GM18505 (cell line): ENCODE data around the gene CTSO.
"Not testable (repeated sequence)": the region's sequence is repeated elsewhere in the genome, so short reads cannot be mapped to it uniquely, and the experiment has no call there.

ENCODE experiments used
- ATAC-seq: cut with Tn5 transposase; IDR thresholded peaks from one replicate; pipeline ENCODE4 v1.9.1; 2021; ENCODE audit not compliant: unreplicated experiment
- POLR2A ChIP-seq: IDR thresholded peaks from 4 replicates; pipeline ENCODE4 v1.6.1; 2011; ENCODE audit warnings: borderline replicate concordance; ENCODE audit not compliant: insufficient read depth, insufficient read length; ENCODE audit errors: extremely low read depth

CTSO gene

DNA sequence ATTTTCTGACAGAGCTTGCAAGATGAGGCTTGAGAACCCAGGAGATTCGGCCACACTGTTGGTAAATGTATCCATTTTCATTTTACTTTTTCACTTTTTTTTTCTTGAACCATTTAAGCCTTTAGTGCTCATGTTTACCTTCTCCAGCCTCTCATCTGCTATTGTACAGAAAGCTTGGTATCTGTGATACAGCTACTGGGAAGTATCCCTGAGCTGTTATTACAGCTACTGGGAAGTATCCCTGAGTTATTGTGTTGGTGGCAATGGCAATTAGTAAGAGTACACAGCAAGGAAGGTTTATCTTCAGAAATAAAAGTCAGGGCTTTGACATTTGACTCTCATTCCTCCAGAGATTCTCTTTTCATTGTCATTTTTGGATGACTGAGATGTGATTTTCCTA is 11.8 kb downstream of the CTSO start:
- no peak for ATAC-seq
- no peak for TF ChIP-seq POLR2A

DNA sequence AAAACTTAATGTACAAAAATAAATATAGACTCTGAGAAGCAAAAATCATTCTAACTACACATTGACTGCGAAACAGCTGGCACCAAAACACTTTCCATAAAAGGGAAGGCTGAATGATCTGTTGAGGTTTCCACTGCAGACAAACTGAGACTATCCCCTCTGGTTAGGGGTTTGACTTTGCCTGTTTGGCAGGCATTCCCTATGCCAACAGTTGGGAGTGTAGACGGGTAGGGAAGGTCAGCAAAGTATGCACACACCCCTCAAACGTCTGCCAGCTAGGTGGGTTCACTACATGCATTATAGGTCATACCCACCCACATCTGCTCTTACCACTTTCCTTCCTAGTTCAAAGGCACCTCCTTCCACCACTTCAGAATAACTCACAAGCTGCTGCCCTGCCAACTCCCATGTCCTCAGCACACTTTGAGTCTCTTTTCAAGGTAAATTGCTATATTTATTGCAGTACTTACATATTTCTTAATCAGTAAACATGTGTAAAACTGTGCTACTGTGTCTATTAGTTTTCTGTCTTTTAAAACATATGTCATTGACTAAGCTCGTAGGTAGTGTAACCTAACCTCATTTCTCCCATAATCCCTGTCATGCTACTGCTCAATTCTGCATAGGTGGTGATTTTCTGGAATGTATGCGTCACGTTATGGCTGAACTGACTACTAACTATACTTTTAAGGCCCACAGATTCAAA is 12.4 kb downstream of the CTSO start:
- ATAC-seq: no peak
- TF ChIP-seq POLR2A: no peak

DNA sequence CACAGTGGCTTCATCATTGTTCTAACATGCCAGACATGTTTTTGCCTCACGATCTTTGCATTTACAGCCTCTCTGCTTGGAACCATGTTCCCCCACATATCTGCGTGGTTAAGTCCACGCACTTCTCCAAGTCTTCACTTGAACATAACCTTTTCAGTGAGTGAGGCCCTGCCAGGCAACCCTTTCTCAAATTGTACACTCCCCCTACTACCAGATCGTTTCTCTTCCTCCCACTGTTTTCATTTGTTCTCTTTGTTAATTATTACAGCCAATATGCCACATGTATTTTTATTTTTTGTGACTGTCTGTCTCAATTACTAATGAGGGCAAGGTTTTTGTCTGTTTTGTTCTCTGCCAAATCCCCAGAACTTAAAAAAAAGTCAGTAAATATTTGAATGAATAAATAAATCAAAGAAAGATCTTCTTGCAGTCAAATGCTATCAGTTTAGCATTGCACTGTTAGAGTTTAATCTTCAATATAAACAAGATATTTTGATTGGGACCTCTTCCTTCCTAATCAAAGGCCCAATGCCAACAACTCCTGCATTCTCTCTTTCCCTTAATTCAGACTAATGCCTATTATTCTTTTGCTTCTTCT is 18.2 kb downstream of the CTSO start:
- no peak for TF ChIP-seq POLR2A
- ATAC-seq: no peak

DNA sequence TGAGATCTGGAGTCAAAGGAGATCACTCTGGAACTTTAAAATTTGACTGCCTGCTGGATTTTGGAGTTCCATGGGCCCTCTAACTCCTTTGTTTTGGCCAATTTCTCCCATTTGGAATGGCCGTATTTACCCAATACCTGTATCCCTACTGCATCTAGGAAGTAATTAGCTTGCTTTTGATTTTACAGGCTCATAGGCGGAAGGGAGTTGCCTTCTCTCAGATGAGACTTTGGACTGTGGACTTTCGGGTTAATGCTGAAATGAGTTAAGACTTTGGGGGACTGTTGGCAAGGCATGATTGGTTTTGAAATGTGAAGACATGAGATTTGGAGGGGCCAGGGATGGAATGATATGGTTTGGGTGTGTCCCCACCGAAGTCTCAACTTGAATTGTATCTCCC is 19.0 kb downstream of the CTSO start:
- ATAC-seq: not testable (repeated sequence)

DNA sequence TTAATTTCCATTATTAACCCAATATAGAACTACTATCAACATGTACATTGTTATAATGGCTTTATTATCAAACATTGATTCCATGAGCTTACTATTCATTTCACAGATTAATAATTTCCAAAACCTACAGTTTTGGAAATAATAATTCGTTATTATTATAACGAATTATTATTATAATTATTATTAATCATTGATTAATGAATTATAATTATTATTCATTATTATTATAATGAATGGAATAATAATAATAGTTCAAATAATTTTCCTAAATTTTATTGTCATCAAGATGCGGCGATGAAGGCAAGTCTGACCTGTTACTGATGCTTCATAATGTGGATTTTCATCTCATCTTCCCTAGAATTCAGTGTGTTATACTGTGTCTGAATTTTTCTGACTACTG is 22.0 kb downstream of the CTSO start:
- ATAC-seq: no peak
- no peak for TF ChIP-seq POLR2A

DNA sequence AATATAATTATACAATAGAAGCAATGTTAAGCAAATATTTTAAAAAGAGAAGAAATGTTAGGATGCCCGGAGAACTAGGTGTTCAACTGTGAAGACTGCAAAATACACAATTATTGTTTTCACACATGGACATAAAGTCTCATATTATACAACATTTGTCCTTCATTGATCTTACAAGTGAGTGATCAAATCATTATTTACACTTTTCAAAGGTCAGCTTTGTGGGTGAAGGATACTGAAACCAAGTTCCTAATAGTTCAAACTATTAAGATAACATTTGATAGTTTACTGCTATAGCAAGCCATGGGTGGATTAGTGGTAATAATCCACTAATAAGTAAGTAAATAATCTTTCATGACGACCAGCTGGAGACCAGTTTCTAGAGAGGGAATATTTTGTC is 23.3 kb downstream of the CTSO start:
- TF ChIP-seq POLR2A: no peak
- ATAC-seq: no peak

DNA sequence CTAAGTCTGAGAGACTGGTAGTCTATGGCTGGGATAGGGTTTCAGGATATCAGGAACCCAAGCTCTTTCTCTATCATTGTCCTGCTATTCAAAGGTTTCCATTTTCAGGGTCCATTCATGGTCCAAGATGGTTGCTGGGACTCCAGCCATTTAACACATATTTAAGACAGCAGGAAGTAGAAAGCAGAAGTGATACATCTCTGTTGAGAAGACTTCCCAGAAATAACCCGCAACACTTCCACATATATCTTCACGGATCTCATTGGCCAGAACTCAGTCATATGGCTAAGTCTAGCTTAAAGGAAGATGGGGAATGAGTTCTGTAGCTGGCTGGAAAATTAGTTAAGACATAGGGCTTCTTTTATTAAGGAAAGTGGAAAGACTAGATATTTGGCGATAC is 23.8 kb downstream of the CTSO start:
- no peak for TF ChIP-seq POLR2A
- no peak for ATAC-seq

DNA sequence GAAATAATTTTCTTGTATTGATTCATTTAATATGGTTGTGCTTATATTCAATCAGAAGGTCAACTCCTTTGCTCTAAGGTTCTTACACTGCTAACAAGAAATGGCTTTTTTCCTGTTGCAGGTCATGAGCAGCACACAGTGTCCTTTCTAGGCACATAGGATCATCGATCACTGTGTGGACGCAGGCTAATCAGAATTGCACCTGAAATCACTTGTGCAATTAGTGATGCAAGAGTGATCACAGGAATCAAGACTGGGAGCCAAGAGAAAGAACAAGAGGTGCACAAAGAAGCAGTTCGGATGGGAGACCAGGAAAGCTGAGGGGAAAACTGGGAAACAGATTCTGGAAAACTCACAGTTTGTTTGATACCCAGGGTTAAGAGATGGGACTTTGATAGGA is 29.0 kb downstream of the CTSO start:
- TF ChIP-seq POLR2A: no peak
- no peak for ATAC-seq

DNA sequence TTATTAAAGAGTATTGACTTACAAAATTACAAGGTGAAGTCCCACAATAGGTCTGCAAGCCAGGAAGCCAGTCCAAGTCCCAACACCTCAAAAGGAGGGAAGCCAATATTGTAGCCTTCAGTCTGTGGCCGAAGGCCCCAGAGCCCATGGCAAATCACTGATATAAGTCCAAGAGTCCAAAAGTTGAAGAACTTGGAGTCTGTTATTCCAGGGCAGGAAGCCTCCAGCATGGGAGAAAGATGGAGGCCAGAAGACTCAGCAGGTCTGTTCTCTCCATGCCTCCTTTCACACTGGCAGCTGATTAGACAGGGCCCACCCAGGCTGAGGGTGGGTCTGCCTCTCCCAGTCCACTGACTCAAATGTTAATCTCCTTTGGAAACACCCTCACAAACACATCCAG is 32.1 kb downstream of the CTSO start:
- no peak for ATAC-seq
- no peak for TF ChIP-seq POLR2A

DNA sequence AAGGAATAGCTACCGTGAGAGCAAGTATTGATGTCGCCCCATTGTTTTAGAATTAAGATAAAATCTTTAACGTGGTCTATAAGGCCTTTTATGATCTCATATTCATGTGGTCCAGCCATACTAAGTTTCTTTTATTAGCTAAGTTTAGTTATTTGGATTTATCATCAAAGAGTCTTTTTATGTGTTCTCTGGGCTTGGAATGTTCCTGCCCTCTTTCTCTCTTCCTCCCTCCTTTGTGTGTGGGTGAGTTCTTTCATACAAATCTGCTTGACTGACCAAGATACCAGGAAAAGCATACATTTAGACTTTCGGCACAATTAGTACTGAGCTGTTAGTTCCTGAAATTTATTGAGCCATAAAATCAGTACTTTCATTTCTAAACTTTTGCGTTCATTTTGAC is 38.9 kb downstream of the CTSO start:
- no peak for TF ChIP-seq POLR2A
- no peak for ATAC-seq

DNA sequence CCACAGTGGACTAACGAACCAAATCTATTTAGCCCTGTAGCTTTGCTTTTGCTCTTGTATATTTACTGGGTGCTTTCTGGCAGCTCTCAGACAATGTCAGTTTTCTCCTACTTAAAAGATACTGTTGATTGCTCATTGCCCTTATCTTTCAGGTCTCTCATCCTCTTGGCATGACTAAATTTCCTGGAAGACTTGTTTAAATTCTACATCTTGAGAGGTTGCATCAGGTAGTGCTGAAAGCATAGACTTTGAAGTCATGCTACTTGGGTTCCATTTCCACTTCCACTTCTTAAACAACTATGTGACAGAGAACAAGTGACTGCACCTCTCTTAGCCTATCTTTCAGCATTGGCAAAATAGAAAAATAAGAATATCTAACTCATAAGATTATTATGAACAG is 41.8 kb downstream of the CTSO start:
- no peak for TF ChIP-seq POLR2A
- no peak for ATAC-seq

DNA sequence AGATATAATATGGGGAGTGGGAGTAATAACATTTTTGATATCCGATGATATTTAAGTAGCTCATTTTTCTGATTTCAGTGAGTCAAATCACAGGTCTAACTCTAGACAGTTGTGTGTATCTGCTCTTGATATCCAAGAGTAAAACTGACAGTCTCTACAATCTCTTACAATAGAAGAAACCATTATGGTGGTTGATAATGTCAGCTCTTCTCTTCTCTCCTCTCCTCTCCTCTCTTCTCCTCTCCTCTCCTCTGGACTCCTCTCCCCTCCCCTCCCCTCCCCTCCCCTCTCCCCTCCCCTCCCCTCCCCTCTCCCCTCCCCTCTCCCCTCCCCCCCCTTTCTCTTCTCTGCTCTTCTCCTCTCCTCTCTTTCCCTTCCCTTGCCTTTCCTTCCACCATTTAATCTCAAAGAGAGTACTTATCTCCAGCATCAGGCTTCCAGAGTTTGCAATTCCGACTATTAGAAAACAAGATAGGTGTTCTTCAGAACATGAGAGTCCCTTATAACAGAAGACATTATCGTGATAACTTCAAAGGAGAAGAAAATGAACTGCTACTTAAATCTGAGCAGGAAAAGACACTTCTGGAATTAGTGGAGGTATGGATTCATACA is 43.9 kb downstream of the CTSO start:
- ATAC-seq: no peak
- no peak for TF ChIP-seq POLR2A

DNA sequence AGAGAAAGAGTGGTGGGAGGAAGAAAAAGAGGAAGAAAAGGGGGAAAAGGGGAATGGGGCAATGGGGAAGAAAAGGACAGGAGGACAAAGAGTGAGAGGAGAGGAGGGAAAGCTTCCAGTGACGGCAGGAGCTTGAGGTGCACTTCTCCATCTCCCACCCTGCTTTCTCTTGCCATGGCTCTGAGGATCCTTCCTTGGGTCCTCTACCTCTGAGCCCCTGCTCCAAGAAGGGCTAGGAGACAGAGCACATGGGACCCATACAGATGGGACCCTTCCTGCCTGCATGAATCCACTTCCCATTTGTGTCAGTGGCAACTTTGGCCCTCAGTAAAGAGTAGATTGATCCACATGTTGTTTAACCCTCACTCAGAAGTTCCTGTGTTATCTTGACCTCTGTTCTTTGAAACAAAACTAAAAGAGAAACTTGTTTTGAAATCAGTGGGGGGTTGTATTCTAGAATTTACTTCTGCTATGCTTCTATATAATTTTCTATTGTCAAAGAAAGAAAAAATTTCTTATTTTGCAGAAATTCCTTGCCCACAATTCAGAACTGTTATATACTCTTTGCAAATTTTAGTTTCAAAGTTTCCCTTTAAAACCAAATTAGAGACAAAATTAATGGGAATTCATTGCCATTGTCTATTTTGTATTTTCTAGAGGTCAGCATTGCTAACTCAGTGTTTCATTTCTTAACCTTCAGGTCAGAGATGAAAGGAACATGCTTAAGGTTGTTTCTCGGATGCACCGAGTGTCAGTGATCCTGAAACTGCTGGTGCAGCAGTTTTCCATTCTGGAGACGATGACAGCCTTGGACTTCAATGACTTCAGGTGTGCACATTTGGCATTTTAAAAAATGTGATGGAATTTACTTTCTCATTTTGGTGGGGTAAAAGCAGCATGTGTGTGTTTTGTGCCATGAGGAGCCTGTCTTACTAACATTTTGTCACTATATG is 45.2 kb downstream of the CTSO start:
- no peak for TF ChIP-seq POLR2A
- ATAC-seq: no peak
